ENCODE measurements around the gene PWWP2A.

GRCh38 chr5:160134332-160134731, 15.1 kb upstream of the PWWP2A start:
- TF ChIP-seq POLR2A (IDR thresholded peaks at IDR 0.05) (no peak), CTCF (IDR thresholded peaks at IDR 0.05) (no peak)

Measured in adrenal gland (tissue), 5 donors.